Astrocyte (in vitro differentiated cells and primary cell): ENCODE measurements around the gene PPM1H. TPM values are rescaled to one million over a fixed set of nuclear protein-coding genes. Genes with fewer than 3 reads are reported as not detected.
A peak's percentile ranks its signal among the peaks of the same experiment; 100 is the strongest.
"Not testable (repeated sequence)": the region's sequence is repeated elsewhere in the genome, so short reads cannot be mapped to it uniquely, and the experiment has no call there.

Source experiments
- DNase-seq: peaks from one replicate; pipeline ENCODE4 v3.0.0-alpha.2; 2010; ENCODE audit warnings: low read depth
- FAIRE-seq: peaks from 2 replicates; lab custom pipeline; 2011; peaks lifted over from hg19 to GRCh38; lab: Jason Lieb, UNC
- H2AFZ ChIP-seq: 2 replicates; pipeline ENCODE4 v1.6.0; 2012; ENCODE audit warnings: low read depth, low read length, inconsistent platforms
- H3K27ac ChIP-seq: 2 replicates; pipeline ENCODE4 v1.5.1; 2011; ENCODE audit warnings: low read depth, low read length, inconsistent platforms
- H3K27me3 ChIP-seq: 2 replicates; pipeline ENCODE4 v1.6.0; 2011; ENCODE audit warnings: low read length, inconsistent platforms; ENCODE audit not compliant: insufficient read depth
- H3K36me3 ChIP-seq: 2 replicates; pipeline ENCODE4 v1.5.1; 2011; ENCODE audit warnings: low read length, inconsistent platforms; ENCODE audit not compliant: insufficient read depth
- H3K4me1 ChIP-seq: 2 replicates; pipeline ENCODE4 v1.5.1; 2011; ENCODE audit warnings: low read length, inconsistent platforms; ENCODE audit not compliant: insufficient read depth
- H3K4me2 ChIP-seq: 2 replicates; pipeline ENCODE4 v1.6.0; 2012; ENCODE audit warnings: low read length, inconsistent platforms
- H3K4me3 ChIP-seq: 2 replicates; pipeline ENCODE4 v1.5.1; 2011; ENCODE audit warnings: low read depth, mild to moderate bottlenecking, low read length, inconsistent platforms; ENCODE audit not compliant: insufficient read depth
- H3K79me2 ChIP-seq: 2 replicates; pipeline ENCODE4 v1.6.0; 2012; ENCODE audit warnings: mild to moderate bottlenecking, low read length, inconsistent platforms; ENCODE audit not compliant: insufficient read depth
- H3K9ac ChIP-seq: 2 replicates; pipeline ENCODE4 v1.6.0; 2012; ENCODE audit warnings: mild to moderate bottlenecking, low read length, inconsistent platforms
- H3K9me3 ChIP-seq: 2 replicates; pipeline ENCODE4 v1.5.1; 2012; ENCODE audit warnings: low read depth, mild to moderate bottlenecking, low read length, inconsistent platforms; ENCODE audit not compliant: insufficient read depth
- H4K20me1 ChIP-seq: 2 replicates; pipeline ENCODE4 v1.6.0; 2012; ENCODE audit warnings: low read length, inconsistent platforms; ENCODE audit not compliant: insufficient read depth
- H3K27ac Mint-ChIP-seq: one replicate; pipeline ENCODE4 v1.8.0; 2021; ENCODE audit warnings: mild to moderate bottlenecking, mixed read lengths; ENCODE audit not compliant: unreplicated experiment
- H3K27me3 Mint-ChIP-seq: one replicate; pipeline ENCODE4 v1.8.0; 2021; ENCODE audit warnings: low read depth, mixed read lengths; ENCODE audit not compliant: unreplicated experiment
- H3K36me3 Mint-ChIP-seq: one replicate; pipeline ENCODE4 v1.8.0; 2021; ENCODE audit warnings: low read depth, mixed read lengths; ENCODE audit not compliant: unreplicated experiment
- H3K4me1 Mint-ChIP-seq: one replicate; pipeline ENCODE4 v1.8.0; 2021; ENCODE audit warnings: low read depth, mixed read lengths; ENCODE audit not compliant: unreplicated experiment
- H3K4me3 Mint-ChIP-seq: one replicate; pipeline ENCODE4 v1.8.0; 2021; ENCODE audit warnings: mild to moderate bottlenecking, moderate library complexity, mixed read lengths; ENCODE audit not compliant: unreplicated experiment
- H3K9me3 Mint-ChIP-seq: one replicate; pipeline ENCODE4 v1.8.0; 2021; ENCODE audit warnings: mild to moderate bottlenecking, mixed read lengths; ENCODE audit not compliant: unreplicated experiment
- EZH2 ChIP-seq: IDR thresholded peaks from 2 replicates; pipeline ENCODE4 v1.6.1; 2012; ENCODE audit warnings: mild to moderate bottlenecking, low read length, inconsistent platforms; ENCODE audit not compliant: insufficient read depth
- total RNA-seq: library from RNA; stranded (reverse); gene quantifications from 2 replicates; pipeline ENCODE4 v1.2.1, GENCODE V29; 2021
- TF ChIP-seq, protein P1 (sequence below): IDR thresholded peaks from 2 replicates; pipeline ENCODE4 v1.5.1; 2011; ENCODE audit warnings: low read depth, mild to moderate bottlenecking, inconsistent platforms, low read length, moderate library complexity; ENCODE audit not compliant: insufficient read depth

The PPM1H gene
- total RNA-seq, 1 donor from 2014 or later = 7.8 TPM

- no peaks in the 10 kb centered on the region for H4K20me1 ChIP-seq
These were observed 172.3 kb downstream of the PPM1H start for GRCh38 chr12:62762645-62763044.

GRCh38 chr12:62761658-62762057 lies 173.3 kb downstream of the PPM1H start:
- H4K20me1 ChIP-seq = no peaks in the 10 kb centered on the region
- peaks cover 2% of the 10 kb centered on the region for H3K9me3 Mint-ChIP-seq
- peaks cover 10% of the 10 kb centered on the region for H3K4me1 ChIP-seq
- H3K9me3 ChIP-seq = no peaks in the 10 kb centered on the region
- TF ChIP-seq EZH2 = no peak
- TF ChIP-seq, protein P1, sequence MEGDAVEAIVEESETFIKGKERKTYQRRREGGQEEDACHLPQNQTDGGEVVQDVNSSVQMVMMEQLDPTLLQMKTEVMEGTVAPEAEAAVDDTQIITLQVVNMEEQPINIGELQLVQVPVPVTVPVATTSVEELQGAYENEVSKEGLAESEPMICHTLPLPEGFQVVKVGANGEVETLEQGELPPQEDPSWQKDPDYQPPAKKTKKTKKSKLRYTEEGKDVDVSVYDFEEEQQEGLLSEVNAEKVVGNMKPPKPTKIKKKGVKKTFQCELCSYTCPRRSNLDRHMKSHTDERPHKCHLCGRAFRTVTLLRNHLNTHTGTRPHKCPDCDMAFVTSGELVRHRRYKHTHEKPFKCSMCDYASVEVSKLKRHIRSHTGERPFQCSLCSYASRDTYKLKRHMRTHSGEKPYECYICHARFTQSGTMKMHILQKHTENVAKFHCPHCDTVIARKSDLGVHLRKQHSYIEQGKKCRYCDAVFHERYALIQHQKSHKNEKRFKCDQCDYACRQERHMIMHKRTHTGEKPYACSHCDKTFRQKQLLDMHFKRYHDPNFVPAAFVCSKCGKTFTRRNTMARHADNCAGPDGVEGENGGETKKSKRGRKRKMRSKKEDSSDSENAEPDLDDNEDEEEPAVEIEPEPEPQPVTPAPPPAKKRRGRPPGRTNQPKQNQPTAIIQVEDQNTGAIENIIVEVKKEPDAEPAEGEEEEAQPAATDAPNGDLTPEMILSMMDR = no peak
- no peaks in the 10 kb centered on the region for H3K27me3 ChIP-seq
- FAIRE-seq = no peak
- DNase-seq = no peak
- H2AFZ ChIP-seq = no peak overlapping the region
- no peaks in the 10 kb centered on the region for H3K36me3 ChIP-seq
- peaks cover 2% of the 10 kb centered on the region for H3K4me1 Mint-ChIP-seq
- no peak overlapping the region for H3K27ac ChIP-seq
- H3K27me3 Mint-ChIP-seq = peaks cover 7% of the 10 kb centered on the region
- H3K4me3 ChIP-seq = no peak overlapping the region
- H3K9ac ChIP-seq = no peak overlapping the region
- H3K4me3 Mint-ChIP-seq = no peak overlapping the region
- H3K79me2 ChIP-seq = no peaks in the 10 kb centered on the region
- no peak overlapping the region for H3K27ac Mint-ChIP-seq
- H3K36me3 Mint-ChIP-seq = peaks cover 2% of the 10 kb centered on the region
- H3K4me2 ChIP-seq = no peak overlapping the region

More at GRCh38 chr12:62762645-62763044, 172.3 kb downstream of the PPM1H start:
- Histone ChIP-seq H3K36me3 (no peaks in the 10 kb centered on the region), H3K4me1 (peaks cover 15% of the 10 kb centered on the region), H3K4me2 (no peak overlapping the region), H3K9me3 (no peaks in the 10 kb centered on the region), H3K27ac (no peak overlapping the region), H3K79me2 (no peaks in the 10 kb centered on the region), H2AFZ (no peak overlapping the region), H3K9ac (no peak overlapping the region), H3K27me3 (no peaks in the 10 kb centered on the region), H3K4me3 (no peak overlapping the region)
- H3K36me3 Mint-ChIP-seq = peaks cover 2% of the 10 kb centered on the region
- H3K9me3 Mint-ChIP-seq = peaks cover 2% of the 10 kb centered on the region
- FAIRE-seq (no peak), DNase-seq (no peak)
- H3K4me1 Mint-ChIP-seq = peaks cover 10% of the 10 kb centered on the region
- H3K4me3 Mint-ChIP-seq = no peak overlapping the region
- H3K27ac Mint-ChIP-seq = no peak overlapping the region
- H3K27me3 Mint-ChIP-seq = peaks cover 7% of the 10 kb centered on the region
- TF ChIP-seq EZH2 = no peak
- TF ChIP-seq, protein P1 = no peak

GRCh38 chr12:62760779-62761178 lies 174.2 kb downstream of the PPM1H start:
- Histone ChIP-seq H3K79me2 (no peaks in the 10 kb centered on the region), H4K20me1 (no peaks in the 10 kb centered on the region), H3K4me3 (no peak overlapping the region), H3K9me3 (no peaks in the 10 kb centered on the region), H3K4me2 (peak overlapping the region; percentile 42), H3K9ac (no peak overlapping the region), H3K27ac (no peak overlapping the region), H3K27me3 (no peaks in the 10 kb centered on the region), H3K4me1 (peaks cover 10% of the 10 kb centered on the region), H2AFZ (no peak overlapping the region), H3K36me3 (no peaks in the 10 kb centered on the region)
- peaks cover 5% of the 10 kb centered on the region for H3K36me3 Mint-ChIP-seq
- no peak overlapping the region for H3K27ac Mint-ChIP-seq
- no peak for FAIRE-seq
- no peak overlapping the region for H3K4me3 Mint-ChIP-seq
- peak; percentile 41 for DNase-seq
- peaks cover 2% of the 10 kb centered on the region for H3K9me3 Mint-ChIP-seq
- peaks cover 2% of the 10 kb centered on the region for H3K4me1 Mint-ChIP-seq
- peaks cover 7% of the 10 kb centered on the region for H3K27me3 Mint-ChIP-seq
- TF ChIP-seq EZH2 = no peak
- TF ChIP-seq, protein P1 = no peak

- not testable (repeated sequence) for H3K79me2 ChIP-seq, H3K4me3 ChIP-seq, H3K36me3 ChIP-seq, DNase-seq, H3K27me3 Mint-ChIP-seq, H3K9me3 ChIP-seq, H3K27ac Mint-ChIP-seq, H3K36me3 Mint-ChIP-seq, H4K20me1 ChIP-seq, H3K4me3 Mint-ChIP-seq, FAIRE-seq, H3K27me3 ChIP-seq, H3K9me3 Mint-ChIP-seq, H3K4me1 Mint-ChIP-seq, H2AFZ ChIP-seq, H3K27ac ChIP-seq, H3K9ac ChIP-seq
- Histone ChIP-seq H3K4me2 (peak overlapping the region; percentile 42), H3K4me1 (peaks cover 10% of the 10 kb centered on the region)
These were observed 174.6 kb downstream of the PPM1H start for GRCh38 chr12:62760341-62760740.
